Neural crest cell (in vitro differentiated cells): ENCODE results near the gene ODAD3. TPM values are rescaled to one million over a fixed set of nuclear protein-coding genes. Genes with fewer than 3 reads are reported as not detected.

ENCODE experiments used
- DNase-seq: peaks from one replicate; pipeline ENCODE4 v3.0.0; 2021; ENCODE audit warnings: low read depth, mixed read lengths, low spot score
- H3K27ac Mint-ChIP-seq: one replicate; pipeline ENCODE4 v1.8.0; 2021; ENCODE audit warnings: mild to moderate bottlenecking, mixed read lengths; ENCODE audit not compliant: unreplicated experiment
- H3K27me3 Mint-ChIP-seq: 2 replicates; pipeline ENCODE4 v1.8.0; 2021; ENCODE audit warnings: low read depth, mild to moderate bottlenecking, mixed read lengths
- H3K36me3 Mint-ChIP-seq: 2 replicates; pipeline ENCODE4 v1.8.0; 2021; ENCODE audit warnings: low read depth, mild to moderate bottlenecking, mixed read lengths
- H3K4me1 Mint-ChIP-seq: 2 replicates; pipeline ENCODE4 v1.8.0; 2021; ENCODE audit warnings: mixed read lengths
- H3K4me3 Mint-ChIP-seq: one replicate; pipeline ENCODE4 v1.8.0; 2021; ENCODE audit warnings: mild to moderate bottlenecking, mixed read lengths
- H3K9me3 Mint-ChIP-seq: 2 replicates; pipeline ENCODE4 v1.8.0; 2021; ENCODE audit warnings: mixed read lengths
- total RNA-seq: library from RNA; stranded (reverse); gene quantifications from 2 replicates; pipeline ENCODE4 v1.2.1, GENCODE V29; 2021
- TF ChIP-seq, protein P1 (sequence below): fragments of 200-600 bp; sonication (generic); conservative IDR thresholded peaks from 2 replicates; pipeline ENCODE4 v1.5.0; 2021; ENCODE audit warnings: antibody characterized with exemption, mild to moderate bottlenecking

The ODAD3 gene
- total RNA-seq, 1 donor from 2014 or later, result 2.2 TPM

DNA sequence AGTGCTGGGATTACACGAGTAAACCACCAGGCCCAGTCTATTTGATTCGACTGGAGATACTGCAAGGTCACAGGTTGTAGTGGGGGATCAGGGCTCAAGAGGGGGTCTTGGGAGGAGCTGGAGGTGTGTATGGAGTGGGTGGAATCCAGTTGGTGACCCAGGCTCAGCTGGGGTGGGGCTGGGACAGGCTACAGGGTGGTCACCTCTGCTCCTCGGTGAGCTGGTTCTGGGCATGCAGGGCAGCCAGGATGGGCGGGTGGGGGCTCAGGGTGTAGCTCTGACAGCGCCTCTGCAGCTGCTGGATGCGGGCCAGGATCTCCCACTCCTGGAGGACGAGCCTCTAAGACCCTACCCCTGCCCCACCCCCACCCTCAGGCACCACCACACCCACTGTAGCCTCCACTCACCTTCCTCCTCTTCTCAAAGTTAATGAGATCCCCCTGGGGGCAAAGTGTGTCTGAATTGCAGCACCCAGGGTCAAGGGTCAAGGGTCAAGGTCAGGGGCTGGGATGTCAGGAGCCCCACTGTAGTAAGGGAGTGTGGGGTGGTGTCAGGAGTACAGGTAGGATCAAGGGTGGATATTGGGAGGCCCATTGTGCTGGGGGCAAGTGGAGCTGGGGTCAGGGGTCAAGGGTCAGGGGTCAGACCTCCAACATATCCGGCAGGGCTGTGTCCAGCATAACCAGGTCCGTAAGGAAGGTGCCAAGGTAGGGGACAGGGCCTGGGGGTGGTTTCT lies 32.9 kb downstream of the ODAD3 start:
- Mint-ChIP-seq H3K4me3 (no peak overlapping the region), H3K27me3 (no peaks in the 10 kb centered on the region), H3K36me3 (no peaks in the 10 kb centered on the region), H3K4me1 (peaks cover 11% of the 10 kb centered on the region), H3K27ac (no peak overlapping the region), H3K9me3 (peaks cover 3% of the 10 kb centered on the region)
- no peak for DNase-seq
- TF ChIP-seq, protein P1, sequence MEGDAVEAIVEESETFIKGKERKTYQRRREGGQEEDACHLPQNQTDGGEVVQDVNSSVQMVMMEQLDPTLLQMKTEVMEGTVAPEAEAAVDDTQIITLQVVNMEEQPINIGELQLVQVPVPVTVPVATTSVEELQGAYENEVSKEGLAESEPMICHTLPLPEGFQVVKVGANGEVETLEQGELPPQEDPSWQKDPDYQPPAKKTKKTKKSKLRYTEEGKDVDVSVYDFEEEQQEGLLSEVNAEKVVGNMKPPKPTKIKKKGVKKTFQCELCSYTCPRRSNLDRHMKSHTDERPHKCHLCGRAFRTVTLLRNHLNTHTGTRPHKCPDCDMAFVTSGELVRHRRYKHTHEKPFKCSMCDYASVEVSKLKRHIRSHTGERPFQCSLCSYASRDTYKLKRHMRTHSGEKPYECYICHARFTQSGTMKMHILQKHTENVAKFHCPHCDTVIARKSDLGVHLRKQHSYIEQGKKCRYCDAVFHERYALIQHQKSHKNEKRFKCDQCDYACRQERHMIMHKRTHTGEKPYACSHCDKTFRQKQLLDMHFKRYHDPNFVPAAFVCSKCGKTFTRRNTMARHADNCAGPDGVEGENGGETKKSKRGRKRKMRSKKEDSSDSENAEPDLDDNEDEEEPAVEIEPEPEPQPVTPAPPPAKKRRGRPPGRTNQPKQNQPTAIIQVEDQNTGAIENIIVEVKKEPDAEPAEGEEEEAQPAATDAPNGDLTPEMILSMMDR, result no peak

DNA sequence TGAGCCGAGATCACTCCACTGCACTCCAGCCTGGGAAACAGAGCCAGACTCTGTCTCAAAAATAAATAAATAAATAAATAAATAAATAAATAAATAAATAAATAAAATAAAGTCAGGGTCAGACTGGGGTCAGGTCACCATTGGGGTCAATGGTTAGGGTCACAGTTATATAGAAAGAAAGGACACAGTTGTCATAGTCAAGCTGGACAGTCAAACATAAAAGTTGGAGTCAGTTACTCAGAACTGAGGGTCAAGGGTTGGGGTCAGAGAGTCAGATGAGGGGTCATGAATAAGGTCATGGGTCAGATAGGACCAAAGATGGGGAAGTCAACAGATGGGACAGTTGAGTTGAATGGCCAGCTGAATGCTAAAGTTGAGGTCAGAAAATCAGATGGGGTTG lies 34.1 kb downstream of the ODAD3 start:
- no peak for DNase-seq
- Mint-ChIP-seq H3K27ac (no peak overlapping the region), H3K36me3 (no peaks in the 10 kb centered on the region), H3K4me1 (peaks cover 11% of the 10 kb centered on the region), H3K4me3 (no peak overlapping the region), H3K9me3 (peaks cover 3% of the 10 kb centered on the region), H3K27me3 (no peaks in the 10 kb centered on the region)
- TF ChIP-seq, protein P1, result no peak

DNA sequence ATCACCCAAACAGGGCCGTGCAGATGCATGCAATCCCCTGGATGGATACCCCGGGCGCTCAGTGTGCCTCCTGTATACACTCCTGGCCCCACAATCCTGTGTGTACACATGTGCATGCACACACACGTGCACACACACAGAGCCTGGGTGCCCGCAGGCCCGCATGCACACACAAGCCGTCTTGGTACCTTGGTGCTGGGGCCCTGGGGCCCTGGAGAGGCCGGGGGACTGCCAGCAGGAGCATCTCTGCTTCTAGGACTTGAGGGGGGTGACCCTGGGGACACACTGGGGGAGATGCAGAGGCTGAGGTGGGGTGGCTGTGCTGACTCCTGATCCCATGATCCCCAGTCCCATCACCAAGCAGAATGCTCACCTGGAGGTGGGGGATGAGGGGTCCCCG lies 35.3 kb downstream of the ODAD3 start:
- no peak overlapping the region for H3K27ac Mint-ChIP-seq
- H3K27me3 Mint-ChIP-seq, result peaks cover 3% of the 10 kb centered on the region
- no peak overlapping the region for H3K4me3 Mint-ChIP-seq
- peaks cover 6% of the 10 kb centered on the region for H3K4me1 Mint-ChIP-seq
- DNase-seq, result no peak
- no peaks in the 10 kb centered on the region for H3K36me3 Mint-ChIP-seq
- TF ChIP-seq, protein P1, result no peak
- peaks cover 3% of the 10 kb centered on the region for H3K9me3 Mint-ChIP-seq

DNA sequence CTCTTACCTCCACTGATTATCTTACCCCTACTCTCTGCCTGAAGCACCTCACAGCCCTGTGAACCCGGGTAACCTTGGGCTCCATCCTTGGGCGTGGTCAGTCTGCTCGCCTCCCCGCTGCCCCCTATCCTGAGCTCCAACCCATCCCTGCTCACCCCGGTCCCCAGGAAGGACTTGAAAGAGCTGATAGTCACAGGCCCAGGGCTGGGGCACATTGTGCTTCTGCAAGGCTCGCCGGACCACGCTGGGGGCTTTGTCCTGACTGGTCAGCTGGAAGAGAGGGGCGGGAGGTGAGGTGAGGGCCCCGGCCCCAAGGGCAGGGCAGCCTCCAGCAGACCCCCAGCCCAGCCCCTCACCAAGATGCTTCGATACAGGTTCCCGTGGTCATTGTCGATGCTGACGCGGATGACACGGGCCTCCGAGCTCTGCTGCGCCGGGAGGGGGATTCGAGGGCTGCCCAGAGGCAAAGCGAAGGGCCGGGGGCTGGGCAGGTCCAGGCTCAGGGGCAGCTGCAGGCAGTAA lies 37.8 kb downstream of the ODAD3 start:
- TF ChIP-seq, protein P1, result no peak
- Mint-ChIP-seq H3K27me3 (peaks cover 9% of the 10 kb centered on the region), H3K4me1 (peaks cover 4% of the 10 kb centered on the region), H3K9me3 (peaks cover 3% of the 10 kb centered on the region), H3K27ac (no peak overlapping the region), H3K4me3 (no peak overlapping the region), H3K36me3 (no peaks in the 10 kb centered on the region)
- DNase-seq, result no peak

DNA sequence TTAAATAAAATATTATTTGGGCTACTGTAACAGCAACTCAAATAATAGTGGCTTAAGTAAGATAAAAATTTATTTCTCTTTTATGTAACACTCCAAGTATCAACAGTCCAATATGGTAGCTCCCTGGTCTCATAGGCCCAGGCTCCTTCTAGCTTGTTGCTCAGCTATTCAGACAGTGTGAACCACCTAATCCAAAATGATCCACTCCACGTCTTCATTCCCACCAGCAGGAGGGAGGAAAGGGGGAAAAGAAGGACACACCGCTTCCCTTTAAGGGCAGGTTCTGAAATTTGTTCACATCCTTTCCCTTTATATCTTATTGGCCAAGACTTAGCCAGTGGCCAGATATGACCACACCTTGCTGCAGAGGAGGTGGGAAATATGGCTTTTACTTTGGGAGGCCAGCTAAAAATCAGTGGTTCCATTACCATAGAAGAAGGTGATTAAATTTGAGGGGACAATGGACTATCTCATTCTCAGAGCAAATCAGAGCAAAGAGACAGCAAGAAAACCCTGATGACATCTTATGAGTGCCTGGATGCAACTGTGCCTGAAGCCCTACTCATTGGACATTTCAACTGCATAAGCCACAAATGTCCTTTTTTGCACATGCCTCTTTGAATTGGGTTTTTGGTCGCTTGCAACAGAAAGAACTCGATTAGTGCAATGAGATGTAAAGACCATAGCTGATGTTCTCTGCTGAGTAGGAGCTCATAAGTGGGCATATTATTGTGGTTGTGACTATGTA lies 43.8 kb downstream of the ODAD3 start:
- no peak overlapping the region for H3K4me3 Mint-ChIP-seq
- peaks cover 2% of the 10 kb centered on the region for H3K9me3 Mint-ChIP-seq
- H3K27me3 Mint-ChIP-seq, result peaks cover 9% of the 10 kb centered on the region
- no peak for DNase-seq
- H3K4me1 Mint-ChIP-seq, result no peaks in the 10 kb centered on the region
- TF ChIP-seq, protein P1, result no peak
- no peak overlapping the region for H3K27ac Mint-ChIP-seq
- H3K36me3 Mint-ChIP-seq, result no peaks in the 10 kb centered on the region
